HepG2 (cell line): ENCODE results near the gene GLDC. TPM values are rescaled to one million over a fixed set of nuclear protein-coding genes. Genes with fewer than 3 reads are reported as not detected.

Source experiments
- ARNT ChIP-seq: fragments of 450-650 bp; IDR thresholded peaks from 2 replicates; pipeline ENCODE4 v1.6.1; 2017
- GABPB1 ChIP-seq: IDR thresholded peaks from 2 replicates; pipeline ENCODE4 v1.6.1; 2016; ENCODE audit warnings: mild to moderate bottlenecking, missing genetic modification reagents, moderate library complexity, missing compliant biosample characterization
- HOXA3 ChIP-seq: sonication (generic); formaldehyde crosslinking; IDR thresholded peaks from 2 replicates; pipeline ENCODE4 v1.5.0; 2020; ENCODE audit warnings: missing genetic modification reagents
- JUND ChIP-seq: sonication (generic); formaldehyde crosslinking; IDR thresholded peaks from 2 replicates; pipeline ENCODE4 v1.8.0; 2022; ENCODE audit warnings: mild to moderate bottlenecking, missing genetic modification reagents
- KAT2B ChIP-seq: fragments of 150-350 bp; IDR thresholded peaks from 2 replicates; pipeline ENCODE4 v1.6.1; 2014; ENCODE audit warnings: low read depth, low read length, borderline replicate concordance
- MATR3 ChIP-seq: sonication (generic); formaldehyde crosslinking; IDR thresholded peaks from 2 replicates; pipeline ENCODE4 v1.4.0; 2020; ENCODE audit warnings: missing genetic modification reagents
- NCOR1 ChIP-seq: fragments of 200-600 bp; sonication (generic); IDR thresholded peaks from 2 replicates; pipeline ENCODE4 v1.7.0; 2017; ENCODE audit warnings: antibody characterized with exemption, low read length, borderline replicate concordance
- RBFOX2 ChIP-seq: fragments of 200-400 bp; formaldehyde crosslinking; IDR thresholded peaks from 2 replicates; pipeline ENCODE4 v1.6.1; 2017; ENCODE audit warnings: low read depth, mild to moderate bottlenecking, low read length
- RFX5 ChIP-seq: IDR thresholded peaks from 2 replicates; pipeline ENCODE4 v1.6.1; 2011; ENCODE audit warnings: low read depth, low read length, improper control_type of control experiment
- TBX3 ChIP-seq: fragments of 450-650 bp; IDR thresholded peaks from 2 replicates; pipeline ENCODE4 v1.6.1; 2017; ENCODE audit warnings: antibody characterized with exemption, mild to moderate bottlenecking, inconsistent platforms, borderline replicate concordance
- ZBTB37 ChIP-seq: sonication (generic); formaldehyde crosslinking; IDR thresholded peaks from 2 replicates; pipeline ENCODE4 v1.4.0; 2020; ENCODE audit warnings: mild to moderate bottlenecking, missing genetic modification reagents
- ZFX ChIP-seq: sonication (generic); formaldehyde crosslinking; IDR thresholded peaks from 2 replicates; pipeline ENCODE4 v1.4.0; 2020; ENCODE audit warnings: mild to moderate bottlenecking, low read depth, missing genetic modification reagents, moderate library complexity
- ZNF207 ChIP-seq: fragments of 450-650 bp; IDR thresholded peaks from 2 replicates; pipeline ENCODE4 v1.6.1; 2016; ENCODE audit warnings: antibody characterized with exemption, borderline replicate concordance
- ZNF432 ChIP-seq: sonication (generic); formaldehyde crosslinking; IDR thresholded peaks from 2 replicates; pipeline ENCODE4 v1.5.0; 2020; ENCODE audit warnings: missing genetic modification reagents, mild to moderate bottlenecking, borderline replicate concordance
- ZNF441 ChIP-seq: sonication (generic); formaldehyde crosslinking; IDR thresholded peaks from 2 replicates; pipeline ENCODE4 v1.7.0; 2021; ENCODE audit warnings: missing genetic modification reagents, borderline replicate concordance
- ZNF468 ChIP-seq: sonication (generic); formaldehyde crosslinking; IDR thresholded peaks from 2 replicates; pipeline ENCODE4 v1.8.0; 2022; ENCODE audit warnings: mild to moderate bottlenecking, moderate library complexity, missing genetic modification reagents
- ZNF562 ChIP-seq: sonication (generic); formaldehyde crosslinking; IDR thresholded peaks from 2 replicates; pipeline ENCODE4 v1.8.0; 2022; ENCODE audit warnings: missing genetic modification reagents, borderline replicate concordance
- ZNF83 ChIP-seq: sonication (generic); formaldehyde crosslinking; IDR thresholded peaks from 2 replicates; pipeline ENCODE4 v1.4.0; 2020; ENCODE audit warnings: missing genetic modification reagents, mild to moderate bottlenecking, borderline replicate concordance
- polyA plus RNA-seq, 8 experiments: library from polyadenylated mRNA; depleted of rRNA in 3 of 8; stranded (reverse) in 7 of 8; unstranded in 1 of 8; fragments of >200 nt; fragmentation: Illumina TruSeq in 4 of 8; extraction: Trizol in 4 of 8; gene quantifications; 2 replicates each; pipeline versions ENCODE4 v1.2.1 to v1.2.3, GENCODE V29; 2011 to 2016; ENCODE audit warnings: low read depth in 4 of 8, missing spikeins in 1 of 8, mixed read lengths in 1 of 8; ENCODE audit not compliant: insufficient read depth in 1 of 8
- total RNA-seq, 5 experiments: library from RNA; depleted of rRNA; stranded (reverse); fragments of >200 nt; fragmentation: Illumina TruSeq; extraction: Trizol; gene quantifications; 2 replicates each; pipeline ENCODE4 v1.2.3, GENCODE V29; 2016; ENCODE audit warnings: low read depth in 1 of 5
- TF ChIP-seq, protein P1 (sequence below): sonication (generic); formaldehyde crosslinking; IDR thresholded peaks from 2 replicates; pipeline ENCODE4 v1.4.0; 2020; ENCODE audit warnings: mild to moderate bottlenecking, missing genetic modification reagents
- TF ChIP-seq, protein P2 (sequence below): sonication (generic); formaldehyde crosslinking; IDR thresholded peaks from 2 replicates; pipeline ENCODE4 v1.5.0; 2020; ENCODE audit warnings: mild to moderate bottlenecking, missing genetic modification reagents, moderate library complexity
- TF ChIP-seq, protein P3 (sequence below): sonication (generic); formaldehyde crosslinking; IDR thresholded peaks from 2 replicates; pipeline ENCODE4 v1.5.0; 2020; ENCODE audit warnings: missing genetic modification reagents, mild to moderate bottlenecking, borderline replicate concordance

Gene GLDC
- total and polyA plus RNA-seq, 2 of the 13 experiments (the other 11 are each of a cell fraction or from before 2014, with no cell fraction given) = 59.3 to 115 TPM

GRCh38 chr9:6640268-6641051, 5.1 kb downstream of the GLDC start (continued):
- TF ChIP-seq, protein P1, sequence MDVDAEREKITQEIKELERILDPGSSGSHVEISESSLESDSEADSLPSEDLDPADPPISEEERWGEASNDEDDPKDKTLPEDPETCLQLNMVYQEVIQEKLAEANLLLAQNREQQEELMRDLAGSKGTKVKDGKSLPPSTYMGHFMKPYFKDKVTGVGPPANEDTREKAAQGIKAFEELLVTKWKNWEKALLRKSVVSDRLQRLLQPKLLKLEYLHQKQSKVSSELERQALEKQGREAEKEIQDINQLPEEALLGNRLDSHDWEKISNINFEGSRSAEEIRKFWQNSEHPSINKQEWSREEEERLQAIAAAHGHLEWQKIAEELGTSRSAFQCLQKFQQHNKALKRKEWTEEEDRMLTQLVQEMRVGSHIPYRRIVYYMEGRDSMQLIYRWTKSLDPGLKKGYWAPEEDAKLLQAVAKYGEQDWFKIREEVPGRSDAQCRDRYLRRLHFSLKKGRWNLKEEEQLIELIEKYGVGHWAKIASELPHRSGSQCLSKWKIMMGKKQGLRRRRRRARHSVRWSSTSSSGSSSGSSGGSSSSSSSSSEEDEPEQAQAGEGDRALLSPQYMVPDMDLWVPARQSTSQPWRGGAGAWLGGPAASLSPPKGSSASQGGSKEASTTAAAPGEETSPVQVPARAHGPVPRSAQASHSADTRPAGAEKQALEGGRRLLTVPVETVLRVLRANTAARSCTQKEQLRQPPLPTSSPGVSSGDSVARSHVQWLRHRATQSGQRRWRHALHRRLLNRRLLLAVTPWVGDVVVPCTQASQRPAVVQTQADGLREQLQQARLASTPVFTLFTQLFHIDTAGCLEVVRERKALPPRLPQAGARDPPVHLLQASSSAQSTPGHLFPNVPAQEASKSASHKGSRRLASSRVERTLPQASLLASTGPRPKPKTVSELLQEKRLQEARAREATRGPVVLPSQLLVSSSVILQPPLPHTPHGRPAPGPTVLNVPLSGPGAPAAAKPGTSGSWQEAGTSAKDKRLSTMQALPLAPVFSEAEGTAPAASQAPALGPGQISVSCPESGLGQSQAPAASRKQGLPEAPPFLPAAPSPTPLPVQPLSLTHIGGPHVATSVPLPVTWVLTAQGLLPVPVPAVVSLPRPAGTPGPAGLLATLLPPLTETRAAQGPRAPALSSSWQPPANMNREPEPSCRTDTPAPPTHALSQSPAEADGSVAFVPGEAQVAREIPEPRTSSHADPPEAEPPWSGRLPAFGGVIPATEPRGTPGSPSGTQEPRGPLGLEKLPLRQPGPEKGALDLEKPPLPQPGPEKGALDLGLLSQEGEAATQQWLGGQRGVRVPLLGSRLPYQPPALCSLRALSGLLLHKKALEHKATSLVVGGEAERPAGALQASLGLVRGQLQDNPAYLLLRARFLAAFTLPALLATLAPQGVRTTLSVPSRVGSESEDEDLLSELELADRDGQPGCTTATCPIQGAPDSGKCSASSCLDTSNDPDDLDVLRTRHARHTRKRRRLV (CRISPR knock-in tag) = no peak
- TF ChIP-seq NCOR1 (no peak), ZNF432 (CRISPR knock-in tag) (no peak), ZNF441 (no peak), ZNF207 (no peak), ZNF83 (CRISPR knock-in tag) (no peak), TBX3 (peak; percentile 54; the same call in 1 of the 2 replicates), RBFOX2 (no peak), ZNF562 (CRISPR knock-in tag) (no peak), ARNT (no peak), KAT2B (no peak), ZFX (no peak), RFX5 (no peak), ZBTB37 (CRISPR knock-in tag) (no peak), MATR3 (CRISPR knock-in tag) (no peak), GABPB1 (CRISPR knock-in tag) (no peak), HOXA3 (peak; percentile 55; the same call in 1 of the 2 replicates), ZNF468 (CRISPR knock-in tag) (no peak), JUND (no peak)
- TF ChIP-seq, protein P2, sequence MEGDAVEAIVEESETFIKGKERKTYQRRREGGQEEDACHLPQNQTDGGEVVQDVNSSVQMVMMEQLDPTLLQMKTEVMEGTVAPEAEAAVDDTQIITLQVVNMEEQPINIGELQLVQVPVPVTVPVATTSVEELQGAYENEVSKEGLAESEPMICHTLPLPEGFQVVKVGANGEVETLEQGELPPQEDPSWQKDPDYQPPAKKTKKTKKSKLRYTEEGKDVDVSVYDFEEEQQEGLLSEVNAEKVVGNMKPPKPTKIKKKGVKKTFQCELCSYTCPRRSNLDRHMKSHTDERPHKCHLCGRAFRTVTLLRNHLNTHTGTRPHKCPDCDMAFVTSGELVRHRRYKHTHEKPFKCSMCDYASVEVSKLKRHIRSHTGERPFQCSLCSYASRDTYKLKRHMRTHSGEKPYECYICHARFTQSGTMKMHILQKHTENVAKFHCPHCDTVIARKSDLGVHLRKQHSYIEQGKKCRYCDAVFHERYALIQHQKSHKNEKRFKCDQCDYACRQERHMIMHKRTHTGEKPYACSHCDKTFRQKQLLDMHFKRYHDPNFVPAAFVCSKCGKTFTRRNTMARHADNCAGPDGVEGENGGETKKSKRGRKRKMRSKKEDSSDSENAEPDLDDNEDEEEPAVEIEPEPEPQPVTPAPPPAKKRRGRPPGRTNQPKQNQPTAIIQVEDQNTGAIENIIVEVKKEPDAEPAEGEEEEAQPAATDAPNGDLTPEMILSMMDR (CRISPR knock-in tag) = no peak
- TF ChIP-seq, protein P3, sequence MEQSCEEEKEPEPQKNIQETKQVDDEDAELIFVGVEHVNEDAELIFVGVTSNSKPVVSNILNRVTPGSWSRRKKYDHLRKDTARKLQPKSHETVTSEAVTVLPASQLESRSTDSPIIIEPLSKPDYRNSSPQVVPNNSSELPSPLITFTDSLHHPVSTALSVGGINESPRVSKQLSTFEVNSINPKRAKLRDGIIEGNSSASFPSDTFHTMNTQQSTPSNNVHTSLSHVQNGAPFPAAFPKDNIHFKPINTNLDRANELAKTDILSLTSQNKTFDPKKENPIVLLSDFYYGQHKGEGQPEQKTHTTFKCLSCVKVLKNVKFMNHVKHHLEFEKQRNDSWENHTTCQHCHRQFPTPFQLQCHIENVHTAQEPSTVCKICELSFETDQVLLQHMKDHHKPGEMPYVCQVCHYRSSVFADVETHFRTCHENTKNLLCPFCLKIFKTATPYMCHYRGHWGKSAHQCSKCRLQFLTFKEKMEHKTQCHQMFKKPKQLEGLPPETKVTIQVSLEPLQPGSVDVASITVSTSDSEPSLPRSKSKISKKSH (CRISPR knock-in tag) = no peak
